CD4-positive, alpha-beta T cell treated with Interleukin-6 for 4 hours (primary cell): ENCODE measurements around the gene BRSK1.
"Not testable (repeated sequence)": the region's sequence is repeated elsewhere in the genome, so short reads cannot be mapped to it uniquely, and the experiment has no call there.

Experiments used
- DNase-seq: peaks from one replicate; pipeline ENCODE4 v3.0.0-alpha.2; 2020; ENCODE audit warnings: mixed read lengths

The BRSK1 gene

GRCh38 chr19:55304279-55304978 is 20.6 kb downstream of the BRSK1 start:
- DNase-seq = peak; percentile 9

GRCh38 chr19:55304980-55305379 is 21.2 kb downstream of the BRSK1 start:
- DNase-seq = no peak

GRCh38 chr19:55305491-55305890 is 21.7 kb downstream of the BRSK1 start:
- DNase-seq = peak; percentile 62

GRCh38 chr19:55305983-55306562 is 22.3 kb downstream of the BRSK1 start:
- no peak for DNase-seq

GRCh38 chr19:55306712-55307111 is 22.9 kb downstream of the BRSK1 start:
- DNase-seq = no peak

GRCh38 chr19:55308281-55308680 is 24.5 kb downstream of the BRSK1 start:
- DNase-seq = no peak

- no peak for DNase-seq
Measured at GRCh38 chr19:55309448-55309847, 25.7 kb downstream of the BRSK1 start.

- DNase-seq = no peak
Measured at GRCh38 chr19:55310498-55310897, 26.7 kb downstream of the BRSK1 start.

GRCh38 chr19:55311397-55311796 is 27.6 kb downstream of the BRSK1 start:
- no peak for DNase-seq

GRCh38 chr19:55311797-55312196 is 28.0 kb downstream of the BRSK1 start:
- DNase-seq = no peak

- DNase-seq = no peak
Measured at GRCh38 chr19:55312621-55313512, 29.1 kb downstream of the BRSK1 start.

- DNase-seq = no peak
Measured at GRCh38 chr19:55314396-55314795, 30.6 kb downstream of the BRSK1 start.

- DNase-seq = no peak
Measured at GRCh38 chr19:55315956-55316525, 32.2 kb downstream of the BRSK1 start.

GRCh38 chr19:55316646-55317045 is 32.8 kb downstream of the BRSK1 start:
- no peak for DNase-seq

GRCh38 chr19:55319785-55320184 is 36.0 kb downstream of the BRSK1 start:
- DNase-seq = no peak

GRCh38 chr19:55320844-55321419 is 37.1 kb downstream of the BRSK1 start:
- no peak for DNase-seq

GRCh38 chr19:55321466-55322137 is 37.8 kb downstream of the BRSK1 start:
- DNase-seq = no peak

GRCh38 chr19:55322204-55322885 is 38.5 kb downstream of the BRSK1 start:
- DNase-seq = no peak

GRCh38 chr19:55324662-55325061 is 40.9 kb downstream of the BRSK1 start:
- no peak for DNase-seq

GRCh38 chr19:55325172-55325571 is 41.4 kb downstream of the BRSK1 start, which contains the start of gene TMEM150B:
Gene TMEM150B (minus strand): TSS chr19:55325341. CDS start chr19:55321036, 4,305 bp downstream.
- no peak for DNase-seq

GRCh38 chr19:55328774-55329318 is 45.0 kb downstream of the BRSK1 start:
- not testable (repeated sequence) for DNase-seq
